Endothelial cell of umbilical vein (primary cell): ENCODE results near the gene USB1. TPM values are rescaled to one million over a fixed set of nuclear protein-coding genes. Genes with fewer than 3 reads are reported as not detected.

Experiments
- BruUV-seq: library from RNA; stranded (reverse); fragments of 400-500 nt; replicated peaks from 2 replicates; lab custom pipeline; 2021; lab: Mats Ljungman, UMichigan
- CTCF ChIA-PET: fragments of 300-600, 350-600 bp; sonication (Branson Sonifier 250); formaldehyde crosslinking; loops from one replicate; lab custom pipeline; 2021; ENCODE audit warnings: antibody characterized with exemption, inconsistent platforms; lab: Charles Lee
- POLR2A ChIA-PET: fragments of 300-600, 350-600 bp; sonication (Branson Sonifier 250); formaldehyde crosslinking; loops from one replicate; lab custom pipeline; 2021; ENCODE audit warnings: antibody characterized with exemption, inconsistent platforms; lab: Charles Lee
- DNase-seq: peaks from one replicate; pipeline ENCODE4 v3.0.0-alpha.2; 2011; ENCODE audit warnings: low read depth, low spot score
- FAIRE-seq: peaks from 2 replicates; lab custom pipeline; 2011; peaks lifted over from hg19 to GRCh38; lab: Jason Lieb, UNC
- H2AFZ ChIP-seq: 2 replicates; pipeline ENCODE4 v1.6.0; 2012; ENCODE audit warnings: low read depth, low read length, control low read depth, inconsistent platforms
- H3K27ac ChIP-seq: 2 replicates; pipeline ENCODE4 v1.5.1; 2011; ENCODE audit warnings: low read depth, mild to moderate bottlenecking, control low read depth, low read length, moderate library complexity; ENCODE audit not compliant: insufficient read depth
- H3K27me3 ChIP-seq, 2 experiments: 2 replicates each; pipeline versions ENCODE4 v1.6.0 to v1.6.1; 2011; ENCODE audit warnings: low read length in 2 of 2, mixed read lengths in 1 of 2; ENCODE audit not compliant: control insufficient read depth in 2 of 2, insufficient read depth in 2 of 2
- H3K36me3 ChIP-seq, 2 experiments: 2 replicates in 1 of 2; 3 replicates in 1 of 2; pipeline ENCODE4 v1.5.1; 2011; ENCODE audit warnings: low read length in 2 of 2, mild to moderate bottlenecking in 1 of 2, moderate library complexity in 1 of 2; ENCODE audit not compliant: control insufficient read depth in 2 of 2, insufficient read depth in 2 of 2; ENCODE audit errors: extremely low read depth in 1 of 2
- H3K4me1 ChIP-seq: 3 replicates; pipeline ENCODE4 v1.5.1; 2011; ENCODE audit warnings: mild to moderate bottlenecking, low read length; ENCODE audit not compliant: control insufficient read depth, insufficient read depth; ENCODE audit errors: extremely low read depth
- H3K4me2 ChIP-seq: 2 replicates; pipeline ENCODE4 v1.6.1; 2011; ENCODE audit warnings: low read length, control low read depth, mixed read lengths; ENCODE audit not compliant: insufficient read depth
- H3K4me3 ChIP-seq, 3 experiments: fragments of 200-600 bp in 1 of 3; sonication (generic), shearing (Covaris generic) in 1 of 3; replicated peaks in 1 of 3; 2 replicates each; pipeline ENCODE4 v1.5.1; 2011 to 2016; ENCODE audit warnings: control low read depth in 3 of 3, low read length in 3 of 3, mild to moderate bottlenecking in 2 of 3, inconsistent platforms in 1 of 3, low read depth in 1 of 3, moderate library complexity in 1 of 3; ENCODE audit not compliant: insufficient read depth in 1 of 3
- H3K79me2 ChIP-seq: 2 replicates; pipeline ENCODE4 v1.6.0; 2012; ENCODE audit warnings: low read length, inconsistent platforms; ENCODE audit not compliant: control insufficient read depth, insufficient read depth
- H3K9ac ChIP-seq: replicated peaks from 2 replicates; pipeline ENCODE3; 2011; ENCODE audit warnings: low read length, control low read depth; ENCODE audit not compliant: insufficient read depth; ENCODE audit errors: extremely low read depth
- H3K9me1 ChIP-seq: replicated peaks from 3 replicates; pipeline ENCODE4 v1.6.0; 2011; ENCODE audit warnings: mild to moderate bottlenecking, low read length; ENCODE audit not compliant: control insufficient read depth, insufficient read depth; ENCODE audit errors: extremely low read depth
- H3K9me3 ChIP-seq: replicated peaks from 2 replicates; pipeline ENCODE4 v1.5.1; 2012; ENCODE audit warnings: low read length, inconsistent platforms; ENCODE audit not compliant: control insufficient read depth, insufficient read depth
- H4K20me1 ChIP-seq: replicated peaks from 2 replicates; pipeline ENCODE3; 2011; ENCODE audit warnings: mild to moderate bottlenecking, low read length; ENCODE audit not compliant: control insufficient read depth, insufficient read depth; ENCODE audit errors: extremely low read depth
- CTCF ChIP-seq, 2 donors: IDR thresholded peaks; 1 replicate in 1 of 2; 2 replicates in 1 of 2; pipeline ENCODE4 v1.5.1; 2011; ENCODE audit warnings: low read length in 2 of 2, mild to moderate bottlenecking in 2 of 2, moderate library complexity in 2 of 2, control low read depth in 1 of 2, inconsistent platforms in 1 of 2, low read depth in 1 of 2; ENCODE audit not compliant: insufficient read depth in 1 of 2; ENCODE audit errors: extremely low read depth in 1 of 2
- EZH2 ChIP-seq: IDR thresholded peaks from 2 replicates; pipeline ENCODE4 v1.6.1; 2012; ENCODE audit warnings: borderline replicate concordance, low read depth, mild to moderate bottlenecking, moderate library complexity, low read length, inconsistent platforms; ENCODE audit not compliant: severe bottlenecking
- FOS ChIP-seq: IDR thresholded peaks from 2 replicates; pipeline ENCODE4 v1.6.1; 2011; ENCODE audit warnings: mild to moderate bottlenecking, low read length, moderate library complexity, borderline replicate concordance; ENCODE audit not compliant: insufficient read depth
- GATA2 ChIP-seq: IDR thresholded peaks from 2 replicates; pipeline ENCODE4 v1.7.0; 2011; ENCODE audit warnings: low read depth, mild to moderate bottlenecking, moderate library complexity, mixed read lengths, low read length; ENCODE audit not compliant: insufficient read length, insufficient read depth
- JUN ChIP-seq: IDR thresholded peaks from 2 replicates; pipeline ENCODE4 v1.6.1; 2011; ENCODE audit warnings: borderline replicate concordance, low read depth; ENCODE audit not compliant: insufficient read length, insufficient read depth
- MYC ChIP-seq: IDR thresholded peaks from one replicate; pipeline ENCODE4 v1.6.1; 2011; ENCODE audit warnings: mild to moderate bottlenecking, low read depth, low read length
- POLR2AphosphoS5 ChIP-seq: IDR thresholded peaks from 2 replicates; pipeline ENCODE4 v1.6.1; 2012; ENCODE audit warnings: low read depth, mild to moderate bottlenecking, control low read depth, low read length, moderate library complexity; ENCODE audit not compliant: insufficient read depth
- dilution Hi-C: fragments of 300-500 bp; cut with MboI; formaldehyde crosslinking; loops from one replicate; pipeline ENCODE4 v1.15.0; 2019; ENCODE audit warnings: low sequenced_read_pairs; ENCODE audit not compliant: extremely low pct_ligation_motif_present
- intact Hi-C: fragments of 100-400 bp; cut with micrococcal nuclease; formaldehyde crosslinking; loops from one replicate; pipeline ENCODE4 v1.10.0; 2022
- polyA plus RNA-seq, 4 experiments: library from polyadenylated mRNA; depleted of rRNA in 3 of 4; stranded (reverse) in 3 of 4; unstranded in 1 of 4; fragments of >200 nt; gene quantifications; 2 replicates each; pipeline versions ENCODE4 v1.2.1 to v1.2.3, GENCODE V29; 2011 to 2012; ENCODE audit warnings: missing spikeins in 1 of 4
- total RNA-seq: library from RNA; stranded (reverse); gene quantifications from 2 replicates; pipeline ENCODE4 v1.2.3, GENCODE V29; 2021

The USB1 gene
- total and polyA plus RNA-seq, 2 donors (not counting 3 experiments of a cell fraction or from before 2014, with no cell fraction given), result 64.6 to 83.8 TPM

GRCh38 chr16:57984443-57985203 lies 16.6 kb upstream of the USB1 start:
- Histone ChIP-seq H3K9ac (peak overlapping the region; percentile 27), H3K4me2 (peak overlapping the region; percentile 80), H3K79me2 (no peaks in the 10 kb centered on the region), H3K9me3 (no peaks in the 10 kb centered on the region), H3K9me1 (no peaks in the 10 kb centered on the region), H3K27me3 (no peaks in the 10 kb centered on the region), H3K4me3 (peak overlapping the region; percentile 50 to 79 (median 58)), H3K36me3 (no peaks in the 10 kb centered on the region), H4K20me1 (no peaks in the 10 kb centered on the region), H3K4me1 (peaks cover 9% of the 10 kb centered on the region), H3K27ac (no peak overlapping the region), H2AFZ (peak overlapping the region; percentile 100)
- TF ChIP-seq JUN (no peak), FOS (no peak), POLR2AphosphoS5 (no peak), EZH2 (no peak), CTCF (IDR thresholded peaks at IDR 0.05; ENCODE audit: extremely low read depth in 1 of 2, insufficient read depth in 1 of 2, low read depth in 1 of 2, low read length in 2 of 2) (no peak), MYC (no peak), GATA2 (no peak)
- intact Hi-C loops, result loop anchor here (2.0 kb wide), 1 partner anchor 16 kb away; the partner anchor contains the start of genes USB1 and ZNF319
- dilution Hi-C loops, result no loop called here
- peak; percentile 93 for FAIRE-seq
- DNase-seq, result peak; percentile 85
- BruUV-seq, result no TSS peak
- ChIA-PET POLR2A (no interaction called here), CTCF (interaction anchor here (0.6 to 1.0 kb wide), 2 partner anchors 13 to 228 kb away, joined by 3 read pairs; partner anchors contain the start of gene CNGB1)
